GM23338 (cell line): ENCODE data around the gene BFAR. TPM values are rescaled to one million over a fixed set of nuclear protein-coding genes. Genes with fewer than 3 reads are reported as not detected.

Experiments used
- ATAC-seq: fragments of 200-7000 bp; cut with Tn5 transposase; 3 replicates; pipeline ENCODE4 v1.9.1; 2020
- DNase-seq: peaks from one replicate; pipeline ENCODE4 v3.0.0-alpha.2; 2015; ENCODE audit warnings: low spot score
- H2AFZ ChIP-seq: fragments of 200-600 bp; sonication (generic); 2 replicates; pipeline ENCODE4 v1.8.0; 2016; ENCODE audit warnings: antibody characterized with exemption, mild to moderate bottlenecking, moderate library complexity
- H3F3A ChIP-seq: fragments of 200-600 bp; sonication (generic); replicated peaks from 2 replicates; pipeline ENCODE4 v1.8.0; 2017; ENCODE audit warnings: antibody characterized with exemption, mixed run types, low read depth
- H3K27ac ChIP-seq: fragments of 200-600 bp; sonication (generic); 2 replicates; pipeline ENCODE4 v1.6.1; 2016; ENCODE audit warnings: low read depth
- H3K27me3 ChIP-seq: fragments of 200-600 bp; sonication (generic); 2 replicates; pipeline ENCODE4 v1.8.0; 2016; ENCODE audit warnings: mild to moderate bottlenecking, mixed run types, moderate library complexity; ENCODE audit not compliant: insufficient read depth
- H3K36me3 ChIP-seq: fragments of 200-600 bp; sonication (generic); 2 replicates; pipeline ENCODE4 v1.8.0; 2016; ENCODE audit warnings: mild to moderate bottlenecking; ENCODE audit not compliant: insufficient read depth
- H3K4me1 ChIP-seq: fragments of 200-600 bp; sonication (generic); 2 replicates; pipeline ENCODE4 v1.8.0; 2016; ENCODE audit warnings: mild to moderate bottlenecking, moderate library complexity; ENCODE audit not compliant: insufficient read depth
- H3K4me2 ChIP-seq: fragments of 200-600 bp; sonication (generic); 2 replicates; pipeline ENCODE4 v1.7.1; 2017; ENCODE audit warnings: mixed run types
- H3K4me3 ChIP-seq: fragments of 200-600 bp; sonication (generic); 2 replicates; pipeline ENCODE4 v1.6.1; 2016; ENCODE audit warnings: mixed run types
- H3K79me2 ChIP-seq: fragments of 200-600 bp; sonication (generic); replicated peaks from 2 replicates; pipeline ENCODE4 v1.8.0; 2017; ENCODE audit warnings: mild to moderate bottlenecking; ENCODE audit not compliant: insufficient read depth
- H3K9me2 ChIP-seq: fragments of 200-600 bp; sonication (generic); 2 replicates; pipeline ENCODE4 v1.8.0; 2017; ENCODE audit not compliant: insufficient read depth
- H4K20me1 ChIP-seq: fragments of 200-600 bp; sonication (generic); replicated peaks from 2 replicates; pipeline ENCODE4 v1.8.0; 2017; ENCODE audit warnings: mild to moderate bottlenecking; ENCODE audit not compliant: insufficient read depth
- H3K27ac Mint-ChIP-seq: 2 replicates; pipeline ENCODE4 v1.8.0; 2020; ENCODE audit warnings: inconsistent platforms, mild to moderate bottlenecking, moderate library complexity, mixed read lengths
- H3K27me3 Mint-ChIP-seq: 3 replicates; pipeline ENCODE4 v1.8.0; 2022; ENCODE audit warnings: low read depth, mild to moderate bottlenecking, moderate library complexity, mixed read lengths, inconsistent platforms; ENCODE audit not compliant: insufficient read depth, poor library complexity
- H3K36me3 Mint-ChIP-seq: 3 replicates; pipeline ENCODE4 v1.8.0; 2021; ENCODE audit warnings: low read depth, mild to moderate bottlenecking, inconsistent platforms, moderate library complexity, mixed read lengths
- H3K4me1 Mint-ChIP-seq: 3 replicates; pipeline ENCODE4 v1.8.0; 2020; ENCODE audit warnings: mild to moderate bottlenecking, inconsistent platforms, mixed read lengths
- H3K4me3 Mint-ChIP-seq: 3 replicates; pipeline ENCODE4 v1.8.0; 2021; ENCODE audit warnings: moderate library complexity, mild to moderate bottlenecking, inconsistent platforms, mixed read lengths
- H3K9me3 Mint-ChIP-seq: 3 replicates; pipeline ENCODE4 v1.8.0; 2020; ENCODE audit warnings: moderate library complexity, mild to moderate bottlenecking, inconsistent platforms, mixed read lengths
- CREB1 ChIP-seq: fragments of 250-450 bp; sonication (Bioruptor Pico); IDR thresholded peaks from 2 replicates; pipeline ENCODE4 v1.5.0; 2020; ENCODE audit warnings: low read depth, mild to moderate bottlenecking, moderate library complexity
- EZH2 ChIP-seq: fragments of 200-600 bp; sonication (generic); IDR thresholded peaks from one replicate; pipeline ENCODE4 v1.8.0; 2017; ENCODE audit warnings: antibody characterized with exemption, mild to moderate bottlenecking, low read depth; ENCODE audit not compliant: unreplicated experiment
- EZH2phosphoT487 ChIP-seq: fragments of 200-600 bp; sonication (generic); IDR thresholded peaks from one replicate; pipeline ENCODE4 v1.8.1; 2018; ENCODE audit warnings: antibody characterized with exemption; ENCODE audit not compliant: unreplicated experiment
- NANOG ChIP-seq: IDR thresholded peaks from 2 replicates; pipeline ENCODE4 v1.6.1; 2016; ENCODE audit warnings: antibody characterized with exemption, borderline replicate concordance
- POLR2AphosphoS5 ChIP-seq: IDR thresholded peaks from 2 replicates; pipeline ENCODE4 v1.6.1; 2016; ENCODE audit warnings: antibody characterized with exemption, low read depth
- STAT1 ChIP-seq: IDR thresholded peaks from one replicate; pipeline ENCODE4 v1.6.1; 2016; ENCODE audit warnings: antibody characterized with exemption; ENCODE audit not compliant: unreplicated experiment
- ZNF114 ChIP-seq: fragments of 250-450 bp; sonication (Bioruptor Pico); IDR thresholded peaks from 2 replicates; pipeline ENCODE4 v1.5.0; 2020; ENCODE audit warnings: mild to moderate bottlenecking, moderate library complexity
- ZNF331 ChIP-seq: fragments of 250-450 bp; sonication (Bioruptor Pico); IDR thresholded peaks from 2 replicates; pipeline ENCODE4 v1.5.0; 2020; ENCODE audit warnings: low read depth, mild to moderate bottlenecking, moderate library complexity
- polyA plus RNA-seq: library from polyadenylated mRNA; unstranded; fragments of >200 nt; fragmentation: Nextera tagmentation; extraction: Ambion mirVana; gene quantifications from 2 replicates; pipeline ENCODE4 v1.2.1, GENCODE V29; 2016
- total RNA-seq: library from RNA; depleted of rRNA; stranded (reverse); fragments of >200 nt; shearing (Covaris generic); gene quantifications from 2 replicates; pipeline ENCODE4 v1.2.3, GENCODE V29; 2014
- TF ChIP-seq, protein P1 (sequence below): IDR thresholded peaks from 2 replicates; pipeline ENCODE4 v1.6.1; 2016; ENCODE audit warnings: antibody characterized with exemption
- TF ChIP-seq, protein P2 (sequence below), 2 experiments: fragments of 200-600 bp in 1 of 2; sonication (generic) in 1 of 2; conservative IDR thresholded peaks; 2 replicates each; pipeline versions ENCODE4 v1.5.1 to v1.6.1; 2016 to 2017; ENCODE audit warnings: antibody characterized with exemption in 2 of 2, low read depth in 2 of 2, mild to moderate bottlenecking in 2 of 2, moderate library complexity in 1 of 2
- TF ChIP-seq, protein P3 (sequence below): IDR thresholded peaks from one replicate; pipeline ENCODE4 v1.6.1; 2018; ENCODE audit warnings: antibody characterized with exemption; ENCODE audit not compliant: unreplicated experiment

The BFAR gene
- total and polyA plus RNA-seq, 2 experiments from 2014 or later: 54.4 to 126 TPM

DNA sequence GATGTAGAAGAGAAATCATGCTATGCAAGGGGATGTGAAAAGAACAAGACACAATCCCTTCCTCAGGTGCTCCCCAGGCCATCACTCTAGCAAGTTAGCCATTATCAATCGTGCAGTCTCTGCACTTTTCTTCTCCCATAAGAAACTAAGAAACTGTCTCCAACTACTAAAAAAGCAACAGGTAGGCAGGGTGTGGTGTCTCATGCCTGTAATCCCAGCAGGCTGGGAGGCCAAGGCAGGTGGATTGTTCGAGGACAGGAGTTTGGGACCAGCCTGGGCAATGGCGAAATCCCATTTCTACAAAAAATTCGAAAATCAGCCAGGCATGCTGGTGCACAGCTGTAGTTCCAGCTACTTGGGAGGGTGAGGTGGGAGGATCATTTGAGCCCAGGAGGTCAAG is 16.5 kb upstream of the BFAR start:
- Histone ChIP-seq H3K36me3 (peaks cover 40% of the 10 kb centered on the region), H3K27me3 (no peaks in the 10 kb centered on the region), H3K9me2 (no peaks in the 10 kb centered on the region), H2AFZ (no peak overlapping the region), H3K27ac (0 out of 2 replicates have a peak overlapping the region, but pooled peaks have one; percentile 39), H3K4me1 (no peaks in the 10 kb centered on the region), H3K4me3 (no peak overlapping the region), H3K4me2 (no peak overlapping the region), H4K20me1 (no peaks in the 10 kb centered on the region; the same call in 1 of the 2 replicates), H3K79me2 (peaks cover 4% of the 10 kb centered on the region; the same call in 1 of the 2 replicates), H3F3A (no peaks in the 10 kb centered on the region)
- DNase-seq (no peak), ATAC-seq (no peak)
- Mint-ChIP-seq H3K9me3 (no peaks in the 10 kb centered on the region), H3K36me3 (peaks cover 63% of the 10 kb centered on the region), H3K27ac (no peak overlapping the region), H3K4me1 (no peaks in the 10 kb centered on the region), H3K4me3 (no peak overlapping the region), H3K27me3 (peaks cover 2% of the 10 kb centered on the region)
- TF ChIP-seq EZH2 (no peak), ZNF114 (no peak), ZNF331 (CRISPR knock-in tag) (no peak), NANOG (no peak), EZH2phosphoT487 (no peak)
- TF ChIP-seq, protein P1, sequence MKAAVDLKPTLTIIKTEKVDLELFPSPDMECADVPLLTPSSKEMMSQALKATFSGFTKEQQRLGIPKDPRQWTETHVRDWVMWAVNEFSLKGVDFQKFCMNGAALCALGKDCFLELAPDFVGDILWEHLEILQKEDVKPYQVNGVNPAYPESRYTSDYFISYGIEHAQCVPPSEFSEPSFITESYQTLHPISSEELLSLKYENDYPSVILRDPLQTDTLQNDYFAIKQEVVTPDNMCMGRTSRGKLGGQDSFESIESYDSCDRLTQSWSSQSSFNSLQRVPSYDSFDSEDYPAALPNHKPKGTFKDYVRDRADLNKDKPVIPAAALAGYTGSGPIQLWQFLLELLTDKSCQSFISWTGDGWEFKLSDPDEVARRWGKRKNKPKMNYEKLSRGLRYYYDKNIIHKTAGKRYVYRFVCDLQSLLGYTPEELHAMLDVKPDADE: no peak

- peaks cover 5% of the 10 kb centered on the region; the same call in 1 of the 2 replicates for H3K79me2 ChIP-seq
Measured at GRCh38 chr16:14618566-14618965, 14.2 kb upstream of the BFAR start.

More at GRCh38 chr16:14618566-14618965, 14.2 kb upstream of the BFAR start:
- no peaks in the 10 kb centered on the region for H3K9me3 Mint-ChIP-seq
- H3K27me3 Mint-ChIP-seq: peaks cover 4% of the 10 kb centered on the region
- H3K4me1 ChIP-seq: no peaks in the 10 kb centered on the region
- no peak overlapping the region for H3K27ac Mint-ChIP-seq
- peaks cover 34% of the 10 kb centered on the region for H3K36me3 ChIP-seq
- H3F3A ChIP-seq: no peaks in the 10 kb centered on the region
- ATAC-seq: no peak
- no peak overlapping the region for H3K4me2 ChIP-seq
- H4K20me1 ChIP-seq: no peaks in the 10 kb centered on the region; the same call in 1 of the 2 replicates
- DNase-seq: no peak
- no peaks in the 10 kb centered on the region for H3K27me3 ChIP-seq
- H3K36me3 Mint-ChIP-seq: peaks cover 71% of the 10 kb centered on the region
- no peaks in the 10 kb centered on the region for H3K4me1 Mint-ChIP-seq
- no peak overlapping the region for H2AFZ ChIP-seq
- H3K4me3 Mint-ChIP-seq: no peak overlapping the region
- no peaks in the 10 kb centered on the region for H3K9me2 ChIP-seq
- TF ChIP-seq, protein P2, sequence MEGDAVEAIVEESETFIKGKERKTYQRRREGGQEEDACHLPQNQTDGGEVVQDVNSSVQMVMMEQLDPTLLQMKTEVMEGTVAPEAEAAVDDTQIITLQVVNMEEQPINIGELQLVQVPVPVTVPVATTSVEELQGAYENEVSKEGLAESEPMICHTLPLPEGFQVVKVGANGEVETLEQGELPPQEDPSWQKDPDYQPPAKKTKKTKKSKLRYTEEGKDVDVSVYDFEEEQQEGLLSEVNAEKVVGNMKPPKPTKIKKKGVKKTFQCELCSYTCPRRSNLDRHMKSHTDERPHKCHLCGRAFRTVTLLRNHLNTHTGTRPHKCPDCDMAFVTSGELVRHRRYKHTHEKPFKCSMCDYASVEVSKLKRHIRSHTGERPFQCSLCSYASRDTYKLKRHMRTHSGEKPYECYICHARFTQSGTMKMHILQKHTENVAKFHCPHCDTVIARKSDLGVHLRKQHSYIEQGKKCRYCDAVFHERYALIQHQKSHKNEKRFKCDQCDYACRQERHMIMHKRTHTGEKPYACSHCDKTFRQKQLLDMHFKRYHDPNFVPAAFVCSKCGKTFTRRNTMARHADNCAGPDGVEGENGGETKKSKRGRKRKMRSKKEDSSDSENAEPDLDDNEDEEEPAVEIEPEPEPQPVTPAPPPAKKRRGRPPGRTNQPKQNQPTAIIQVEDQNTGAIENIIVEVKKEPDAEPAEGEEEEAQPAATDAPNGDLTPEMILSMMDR (conservative IDR thresholded peaks at IDR 0.05; ENCODE audit: low read depth in 2 of 2): no peak
- TF ChIP-seq CREB1 (CRISPR knock-in tag) (no peak), NANOG (no peak), POLR2AphosphoS5 (no peak), STAT1 (no peak), EZH2phosphoT487 (no peak)
- TF ChIP-seq, protein P3, sequence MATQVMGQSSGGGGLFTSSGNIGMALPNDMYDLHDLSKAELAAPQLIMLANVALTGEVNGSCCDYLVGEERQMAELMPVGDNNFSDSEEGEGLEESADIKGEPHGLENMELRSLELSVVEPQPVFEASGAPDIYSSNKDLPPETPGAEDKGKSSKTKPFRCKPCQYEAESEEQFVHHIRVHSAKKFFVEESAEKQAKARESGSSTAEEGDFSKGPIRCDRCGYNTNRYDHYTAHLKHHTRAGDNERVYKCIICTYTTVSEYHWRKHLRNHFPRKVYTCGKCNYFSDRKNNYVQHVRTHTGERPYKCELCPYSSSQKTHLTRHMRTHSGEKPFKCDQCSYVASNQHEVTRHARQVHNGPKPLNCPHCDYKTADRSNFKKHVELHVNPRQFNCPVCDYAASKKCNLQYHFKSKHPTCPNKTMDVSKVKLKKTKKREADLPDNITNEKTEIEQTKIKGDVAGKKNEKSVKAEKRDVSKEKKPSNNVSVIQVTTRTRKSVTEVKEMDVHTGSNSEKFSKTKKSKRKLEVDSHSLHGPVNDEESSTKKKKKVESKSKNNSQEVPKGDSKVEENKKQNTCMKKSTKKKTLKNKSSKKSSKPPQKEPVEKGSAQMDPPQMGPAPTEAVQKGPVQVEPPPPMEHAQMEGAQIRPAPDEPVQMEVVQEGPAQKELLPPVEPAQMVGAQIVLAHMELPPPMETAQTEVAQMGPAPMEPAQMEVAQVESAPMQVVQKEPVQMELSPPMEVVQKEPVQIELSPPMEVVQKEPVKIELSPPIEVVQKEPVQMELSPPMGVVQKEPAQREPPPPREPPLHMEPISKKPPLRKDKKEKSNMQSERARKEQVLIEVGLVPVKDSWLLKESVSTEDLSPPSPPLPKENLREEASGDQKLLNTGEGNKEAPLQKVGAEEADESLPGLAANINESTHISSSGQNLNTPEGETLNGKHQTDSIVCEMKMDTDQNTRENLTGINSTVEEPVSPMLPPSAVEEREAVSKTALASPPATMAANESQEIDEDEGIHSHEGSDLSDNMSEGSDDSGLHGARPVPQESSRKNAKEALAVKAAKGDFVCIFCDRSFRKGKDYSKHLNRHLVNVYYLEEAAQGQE: no peak
- no peak overlapping the region for H3K27ac ChIP-seq
- H3K4me3 ChIP-seq: no peak overlapping the region
